Transverse colon (tissue), 4 donors: ENCODE results near the gene SMARCA1. TPM values are rescaled to one million over a fixed set of nuclear protein-coding genes. Genes with fewer than 3 reads are reported as not detected.

Source experiments
- DNase-seq: peaks from one replicate; pipeline ENCODE4 v3.0.0-alpha.2; 2019
- H3K27ac ChIP-seq, 4 donors: fragments of 200-600 bp; sonication (generic); 2 replicates each; pipeline ENCODE4 v1.5.1; 2016 to 2018; ENCODE audit warnings: inconsistent platforms in 4 of 4
- H3K27me3 ChIP-seq: fragments of 200-600 bp; sonication (generic); 2 replicates; pipeline ENCODE4 v1.5.1; 2017; ENCODE audit warnings: inconsistent platforms
- H3K36me3 ChIP-seq, 4 donors: fragments of 200-600 bp; sonication (generic); 2 replicates each; pipeline ENCODE4 v1.5.1; 2017 to 2019; ENCODE audit warnings: inconsistent platforms in 4 of 4
- H3K4me1 ChIP-seq, 4 donors: fragments of 200-600 bp; sonication (generic); 2 replicates each; pipeline ENCODE4 v1.5.1; 2017 to 2020; ENCODE audit warnings: inconsistent platforms in 4 of 4
- H3K4me3 ChIP-seq, 4 donors: fragments of 200-600 bp; sonication (generic); 1 replicate in 1 of 4; 2 replicates in 3 of 4; pipeline versions ENCODE4 v1.5.1 to v1.6.1; 2017 to 2019; ENCODE audit warnings: inconsistent platforms in 4 of 4
- H3K9me3 ChIP-seq, 2 donors: fragments of 200-600 bp; sonication (generic); 2 replicates each; pipeline ENCODE4 v1.5.1; 2017 to 2019; ENCODE audit warnings: inconsistent platforms in 2 of 2
- EP300 ChIP-seq: sonication (generic); formaldehyde crosslinking; IDR thresholded peaks from one replicate; pipeline ENCODE4 v1.6.1; 2017; ENCODE audit warnings: antibody characterized with exemption, low read depth
- POLR2A ChIP-seq: fragments of 450-650 bp; IDR thresholded peaks from one replicate; pipeline ENCODE4 v1.6.1; 2016; ENCODE audit warnings: antibody characterized with exemption, mild to moderate bottlenecking, moderate library complexity
- POLR2AphosphoS5 ChIP-seq, 3 donors: sonication (generic); formaldehyde crosslinking; IDR thresholded peaks; one replicate each; pipeline ENCODE4 v1.6.1; 2016; ENCODE audit warnings: antibody characterized with exemption in 3 of 3
- WGBS, 2 donors: methylation state at CpG; one replicate each; pipeline ENCODE4 v1.1.5; 2018; ENCODE audit warnings: low coverage in 1 of 2; 5-methylcytosine and 5-hydroxymethylcytosine counted together
- in situ Hi-C, 4 donors: fragments of 200-750 bp; cut with MboI; loops; one replicate each; pipeline versions ENCODE4 v1.15.0 to v1.15.1; 2017; ENCODE audit warnings: low sequenced_read_pairs in 3 of 4, low pct_ligation_motif_present in 1 of 4, low pct_unique_long_range_greater_than_20kb in 1 of 4
- intact Hi-C: fragments of 100-400 bp; cut with DNase I; formaldehyde crosslinking; loops from one replicate; pipeline ENCODE4 v1.15.1; 2023; ENCODE audit warnings: low total_unique reads
- total RNA-seq, 4 donors: library from RNA; depleted of rRNA; stranded (reverse); fragments of >200 nt; gene quantifications; one replicate each; pipeline ENCODE4 v1.1.0, GENCODE V29; 2016
- TF ChIP-seq, protein P1 (sequence below), 5 experiments: fragments of 200-600 bp in 3 of 5; fragments of 450-650 bp in 2 of 5; sonication (generic) in 3 of 5; IDR thresholded peaks; 1 replicate in 2 of 5; 2 replicates in 3 of 5; pipeline ENCODE4 v1.5.1; 2016 to 2017; ENCODE audit warnings: antibody characterized with exemption in 5 of 5, inconsistent platforms in 3 of 5, mild to moderate bottlenecking in 2 of 5, moderate library complexity in 1 of 5

SMARCA1 gene
- total RNA-seq, 4 donors from 2014 or later, result 5.9 to 16.1 (median 13.2) TPM

GRCh38 chrX:129488359-129488758 is 34.9 kb downstream of the SMARCA1 start:
- intact Hi-C loops, result no loop called here
- H3K27ac ChIP-seq, result no peak overlapping the region
- H3K9me3 ChIP-seq, result no peaks in the 10 kb centered on the region
- H3K36me3 ChIP-seq, result no peaks in the 10 kb centered on the region
- H3K4me3 ChIP-seq, result no peak overlapping the region
- H3K4me1 ChIP-seq, result no peaks in the 10 kb centered on the region
- no peaks in the 10 kb centered on the region for H3K27me3 ChIP-seq
- no peak for DNase-seq
- in situ Hi-C loops, result no loop called here
- TF ChIP-seq POLR2A (no peak), POLR2AphosphoS5 (IDR thresholded peaks at IDR 0.05) (no peak), EP300 (no peak)
- TF ChIP-seq, protein P1, sequence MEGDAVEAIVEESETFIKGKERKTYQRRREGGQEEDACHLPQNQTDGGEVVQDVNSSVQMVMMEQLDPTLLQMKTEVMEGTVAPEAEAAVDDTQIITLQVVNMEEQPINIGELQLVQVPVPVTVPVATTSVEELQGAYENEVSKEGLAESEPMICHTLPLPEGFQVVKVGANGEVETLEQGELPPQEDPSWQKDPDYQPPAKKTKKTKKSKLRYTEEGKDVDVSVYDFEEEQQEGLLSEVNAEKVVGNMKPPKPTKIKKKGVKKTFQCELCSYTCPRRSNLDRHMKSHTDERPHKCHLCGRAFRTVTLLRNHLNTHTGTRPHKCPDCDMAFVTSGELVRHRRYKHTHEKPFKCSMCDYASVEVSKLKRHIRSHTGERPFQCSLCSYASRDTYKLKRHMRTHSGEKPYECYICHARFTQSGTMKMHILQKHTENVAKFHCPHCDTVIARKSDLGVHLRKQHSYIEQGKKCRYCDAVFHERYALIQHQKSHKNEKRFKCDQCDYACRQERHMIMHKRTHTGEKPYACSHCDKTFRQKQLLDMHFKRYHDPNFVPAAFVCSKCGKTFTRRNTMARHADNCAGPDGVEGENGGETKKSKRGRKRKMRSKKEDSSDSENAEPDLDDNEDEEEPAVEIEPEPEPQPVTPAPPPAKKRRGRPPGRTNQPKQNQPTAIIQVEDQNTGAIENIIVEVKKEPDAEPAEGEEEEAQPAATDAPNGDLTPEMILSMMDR (IDR thresholded peaks at IDR 0.05), result no peak

DNA sequence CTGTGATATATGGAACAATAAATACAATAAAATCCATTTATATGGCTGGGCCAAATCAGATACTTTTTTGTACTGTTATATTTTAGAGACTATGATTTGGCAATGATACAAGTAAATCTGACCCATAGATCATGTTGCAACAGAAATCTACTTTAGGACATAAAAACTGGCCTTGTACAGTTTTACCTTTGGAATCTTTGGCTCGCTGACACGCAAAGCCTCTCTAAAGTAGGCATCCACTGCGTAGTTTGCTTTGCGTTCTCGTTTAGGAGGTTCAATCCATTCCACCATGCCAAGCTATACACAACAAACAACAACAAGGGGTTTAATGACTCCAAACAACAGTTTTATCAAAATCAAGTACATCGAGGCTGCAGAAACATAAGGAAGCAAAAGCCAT is 42.4 kb downstream of the SMARCA1 start:
- H3K9me3 ChIP-seq, result no peaks in the 10 kb centered on the region
- no peaks in the 10 kb centered on the region for H3K36me3 ChIP-seq
- H3K4me3 ChIP-seq, result no peak overlapping the region
- H3K4me1 ChIP-seq, result no peaks in the 10 kb centered on the region
- no peak for TF ChIP-seq EP300
- TF ChIP-seq POLR2AphosphoS5 (IDR thresholded peaks at IDR 0.05), result no peak
- TF ChIP-seq, protein P1 (IDR thresholded peaks at IDR 0.05), result no peak
- H3K27me3 ChIP-seq, result no peaks in the 10 kb centered on the region
- in situ Hi-C loops (no loop called here), intact Hi-C loops (no loop called here)
- H3K27ac ChIP-seq, result no peak overlapping the region
- no peak for DNase-seq
- 91 to 100% methylated on average over 5 to 6 of the region's 6 CpGs for WGBS, 2 donors

DNA sequence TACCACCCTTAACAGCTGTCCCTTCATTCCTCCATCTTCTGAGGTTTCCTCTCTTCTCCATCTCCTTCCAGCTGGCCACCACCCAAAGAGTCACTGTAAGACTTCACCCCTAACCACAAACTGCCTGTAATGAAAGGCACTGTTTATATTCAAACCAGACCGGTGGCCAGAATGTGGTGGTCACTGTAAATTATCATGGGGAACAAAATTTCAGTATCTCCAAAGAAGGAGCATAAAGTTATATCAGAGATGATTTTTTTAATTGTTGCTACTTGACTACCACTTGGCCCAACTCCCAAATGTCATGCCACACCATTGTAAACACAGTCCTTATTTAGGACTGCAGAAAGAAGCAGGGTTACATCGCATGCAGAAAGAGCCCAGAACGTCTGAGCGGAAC is 44.8 kb downstream of the SMARCA1 start:
- Histone ChIP-seq H3K4me1 (no peaks in the 10 kb centered on the region), H3K27me3 (no peaks in the 10 kb centered on the region), H3K9me3 (no peaks in the 10 kb centered on the region), H3K27ac (no peak overlapping the region), H3K36me3 (no peaks in the 10 kb centered on the region), H3K4me3 (no peak overlapping the region)
- intact Hi-C loops, result no loop called here
- in situ Hi-C loops, result no loop called here
- 47 to 60% methylated on average over 4 of the region's 4 CpGs for WGBS, 2 donors
- DNase-seq, result no peak
- TF ChIP-seq POLR2AphosphoS5 (IDR thresholded peaks at IDR 0.05), result no peak
- TF ChIP-seq POLR2A, result no peak

- no peak for TF ChIP-seq EP300
- no peak for TF ChIP-seq POLR2A
- TF ChIP-seq, protein P1 (IDR thresholded peaks at IDR 0.05), result no peak
- no peak for TF ChIP-seq POLR2AphosphoS5 (IDR thresholded peaks at IDR 0.05)
- no peaks in the 10 kb centered on the region for H3K9me3 ChIP-seq
- no peak overlapping the region for H3K27ac ChIP-seq
- no peaks in the 10 kb centered on the region for H3K36me3 ChIP-seq
- H3K4me1 ChIP-seq, result no peaks in the 10 kb centered on the region
- DNase-seq, result no peak
- in situ Hi-C loops, result no loop called here
- H3K4me3 ChIP-seq, result no peak overlapping the region
- WGBS, 2 donors, result 20 to 80% methylated on average over 1 of the region's 1 CpG
- intact Hi-C loops, result no loop called here
- no peaks in the 10 kb centered on the region for H3K27me3 ChIP-seq
Observed at GRCh38 chrX:129472116-129472515, 51.2 kb downstream of the SMARCA1 start.

- intact Hi-C loops, result no loop called here
- WGBS, 2 donors, result 33 to 44% methylated on average over 2 to 3 of the region's 3 CpGs
- DNase-seq, result no peak
- H3K4me3 ChIP-seq, result no peak overlapping the region
- no peak for TF ChIP-seq POLR2AphosphoS5 (IDR thresholded peaks at IDR 0.05)
- TF ChIP-seq, protein P1 (IDR thresholded peaks at IDR 0.05), result peak in 1 of 5 experiments; percentile 26
- in situ Hi-C loops, result no loop called here
- H3K27me3 ChIP-seq, result no peaks in the 10 kb centered on the region
- H3K27ac ChIP-seq, result no peak overlapping the region
- H3K36me3 ChIP-seq, result no peaks in the 10 kb centered on the region
- H3K9me3 ChIP-seq, result no peaks in the 10 kb centered on the region
- H3K4me1 ChIP-seq, result no peaks in the 10 kb centered on the region
Observed at GRCh38 chrX:129462707-129463106, 60.6 kb downstream of the SMARCA1 start.
